T-cell (primary cell): ENCODE results near the gene LRCOL1. TPM values are rescaled to one million over a fixed set of nuclear protein-coding genes. Genes with fewer than 3 reads are reported as not detected.
A peak's percentile ranks its signal among the peaks of the same experiment; 100 is the strongest.

Source experiments
- ATAC-seq, 4 experiments: fragments of 200-7000 bp in 3 of 4; fragments of 150-1000 bp in 1 of 4; cut with Tn5 transposase; replicated peaks in 1 of 4; 1 replicate in 3 of 4; 2 replicates in 1 of 4; pipeline ENCODE4 v1.10.0; 2021; ENCODE audit warnings: moderate library complexity in 3 of 4, mild to moderate bottlenecking in 2 of 4, moderate number of reproducible peaks in 1 of 4
- CTCF ChIA-PET, 2 donors: fragments of 300-600 bp; sonication (Branson Sonifier 250); formaldehyde crosslinking; loops; one replicate each; lab custom pipeline; 2022; ENCODE audit warnings: antibody characterized with exemption in 2 of 2; lab: Charles Lee
- POLR2A ChIA-PET, 2 donors: fragments of 300-600 bp; sonication (Branson Sonifier 250); formaldehyde crosslinking; loops; one replicate each; lab custom pipeline; 2022; ENCODE audit warnings: antibody characterized with exemption in 2 of 2; lab: Charles Lee
- DNase-seq, 35 experiments: peaks; one replicate each; pipeline versions ENCODE4 v3.0.0 to v3.0.0-alpha.2; 2013 to 2023
- H3K27ac ChIP-seq: one replicate; pipeline ENCODE4 v1.5.1; 2013; ENCODE audit warnings: low read length
- H3K27me3 ChIP-seq, 2 experiments: replicated peaks in 1 of 2; 1 replicate in 1 of 2; 2 replicates in 1 of 2; pipeline versions ENCODE4 v1.6.1 to v1.7.0; 2013; ENCODE audit warnings: low read length in 1 of 2, mixed read lengths in 1 of 2; ENCODE audit not compliant: control insufficient read depth in 2 of 2, insufficient read depth in 2 of 2; ENCODE audit errors: extremely low read depth in 1 of 2
- H3K36me3 ChIP-seq, 2 donors: 1 replicate in 1 of 2; 2 replicates in 1 of 2; pipeline versions ENCODE4 v1.6.1 to v1.7.0; 2013; ENCODE audit warnings: low read length in 1 of 2; ENCODE audit not compliant: control insufficient read depth in 2 of 2, insufficient read depth in 1 of 2; ENCODE audit errors: extremely low read depth in 1 of 2
- H3K4me1 ChIP-seq, 2 experiments: 1 replicate in 1 of 2; 2 replicates in 1 of 2; pipeline versions ENCODE4 v1.6.1 to v1.7.0; 2013; ENCODE audit warnings: low read length in 2 of 2, mixed read lengths in 1 of 2; ENCODE audit not compliant: insufficient read depth in 2 of 2, control insufficient read depth in 1 of 2; ENCODE audit errors: extremely low read depth in 1 of 2
- H3K4me3 ChIP-seq, 2 donors: 1 replicate in 1 of 2; 2 replicates in 1 of 2; pipeline versions ENCODE4 v1.5.1 to v1.7.0; 2013; ENCODE audit warnings: mild to moderate bottlenecking in 2 of 2, low read length in 1 of 2, moderate library complexity in 1 of 2; ENCODE audit not compliant: control insufficient read depth in 1 of 2; ENCODE audit errors: extremely low read depth in 1 of 2
- H3K9me3 ChIP-seq: 2 replicates; pipeline ENCODE4 v1.7.0; 2013
- H3K27ac Mint-ChIP-seq, 2 donors: one replicate each; pipeline ENCODE4 v1.8.0; 2020 to 2021; ENCODE audit warnings: mild to moderate bottlenecking in 2 of 2, mixed read lengths in 2 of 2
- H3K27me3 Mint-ChIP-seq, 2 donors: one replicate each; pipeline ENCODE4 v1.8.0; 2021 to 2022; ENCODE audit warnings: mixed read lengths in 2 of 2
- H3K36me3 Mint-ChIP-seq: one replicate; pipeline ENCODE4 v1.8.0; 2021; ENCODE audit warnings: mixed read lengths
- H3K4me1 Mint-ChIP-seq, 3 donors: one replicate each; pipeline ENCODE4 v1.8.0; 2020 to 2022; ENCODE audit warnings: mixed read lengths in 3 of 3, mild to moderate bottlenecking in 1 of 3
- H3K4me3 Mint-ChIP-seq, 3 donors: one replicate each; pipeline ENCODE4 v1.8.0; 2020 to 2022; ENCODE audit warnings: mild to moderate bottlenecking in 3 of 3, mixed read lengths in 3 of 3, moderate library complexity in 3 of 3
- H3K9me3 Mint-ChIP-seq, 3 donors: one replicate each; pipeline ENCODE4 v1.8.0; 2020 to 2022; ENCODE audit warnings: mixed read lengths in 3 of 3
- WGBS: methylation state at CpG from one replicate; pipeline ENCODE4 v1.1.5; 2013; ENCODE audit warnings: missing lambda C conversion rate; ENCODE audit not compliant: insufficient coverage; 5-methylcytosine and 5-hydroxymethylcytosine counted together
- total RNA-seq, 35 experiments: library from RNA in 6 of 35; stranded (reverse) in 6 of 35; fragments of 120-200 nt in 1 of 35; gene quantifications; one replicate each; pipeline versions ENCODE4 v1.2.1 to v1.2.4 and lab custom pipeline; 2013 to 2026

LRCOL1 gene
- total RNA-seq, 5 donors from 2014 or later (not counting 1 experiment from before 2014, with no cell fraction given) = not detected

GRCh38 chr12:132559652-132560363, 50.6 kb downstream of the LRCOL1 start:
- Histone ChIP-seq H3K27ac (no peak overlapping the region), H3K36me3 (peaks cover 0 to 2% of the 10 kb centered on the region in 2 donors), H3K27me3 (peaks cover 0 to 39% of the 10 kb centered on the region in 2 experiments), H3K4me3 (peak overlapping the region; percentile 33 to 62), H3K4me1 (peaks cover 5 to 33% of the 10 kb centered on the region in 2 experiments), H3K9me3 (no peaks in the 10 kb centered on the region)
- CTCF ChIA-PET = no interaction called here
- ATAC-seq (peak; percentile 57 to 70 (median 66)), DNase-seq (peak in 8 of 35 experiments; percentile 16 to 58 (median 27))
- WGBS = under 1% methylated on average over 98 of the region's 98 CpGs
- peaks cover 4 to 13% of the 10 kb centered on the region in 2 donors for H3K27me3 Mint-ChIP-seq
- peaks cover 10 to 25% (median 14%) of the 10 kb centered on the region in 3 donors for H3K4me1 Mint-ChIP-seq
- POLR2A ChIA-PET = interaction anchor here in 1 of 2 donors (0.5 to 0.6 kb wide), 2 partner anchors 31 to 44 kb away, joined by 3 to 8 read pairs; no protein-coding TSS in a partner anchor
- no peak overlapping the region for H3K27ac Mint-ChIP-seq
- H3K4me3 Mint-ChIP-seq = peak overlapping the region; percentile 63 to 74 (median 72)
- no peaks in the 10 kb centered on the region for H3K9me3 Mint-ChIP-seq
- H3K36me3 Mint-ChIP-seq = peaks cover 5% of the 10 kb centered on the region

- H3K36me3 ChIP-seq = peaks cover 2% of the 10 kb centered on the region in 2 donors
- H3K9me3 ChIP-seq = no peaks in the 10 kb centered on the region
- ChIA-PET POLR2A (interaction anchor here in 1 of 2 donors (0.5 kb wide), 1 partner anchor 30 kb away, joined by 8 read pairs; no protein-coding TSS in a partner anchor), CTCF (no interaction called here)
- ATAC-seq (peak in 1 of 4 experiments; percentile 22), DNase-seq (peak in 3 of 35 experiments; percentile 16 to 23 (median 22))
- peaks cover 5 to 33% of the 10 kb centered on the region in 2 experiments for H3K4me1 ChIP-seq
- H3K27ac Mint-ChIP-seq = no peak overlapping the region
- H3K4me1 Mint-ChIP-seq = peaks cover 10 to 25% (median 14%) of the 10 kb centered on the region in 3 donors
- 8% methylated on average over 30 of the region's 45 CpGs for WGBS
- peak overlapping the region; percentile 63 to 74 (median 72) for H3K4me3 Mint-ChIP-seq
- H3K27me3 ChIP-seq = peaks cover 0 to 39% of the 10 kb centered on the region in 2 experiments
- peak overlapping the region; percentile 33 to 62 for H3K4me3 ChIP-seq
- H3K27ac ChIP-seq = no peak overlapping the region
- H3K27me3 Mint-ChIP-seq = peaks cover 4 to 13% of the 10 kb centered on the region in 2 donors
- H3K36me3 Mint-ChIP-seq = peaks cover 7% of the 10 kb centered on the region
- H3K9me3 Mint-ChIP-seq = no peaks in the 10 kb centered on the region
Observed at GRCh38 chr12:132558861-132559623, 51.3 kb downstream of the LRCOL1 start.

- H3K27me3 Mint-ChIP-seq = peaks cover 4 to 13% of the 10 kb centered on the region in 2 donors
- Histone ChIP-seq H3K4me3 (no peak overlapping the region), H3K9me3 (no peaks in the 10 kb centered on the region), H3K36me3 (peaks cover 0 to 9% of the 10 kb centered on the region in 2 donors), H3K4me1 (peaks cover 5 to 33% of the 10 kb centered on the region in 2 experiments), H3K27me3 (peaks cover 0 to 39% of the 10 kb centered on the region in 2 experiments), H3K27ac (no peak overlapping the region)
- no peak for ATAC-seq
- peaks cover 11% of the 10 kb centered on the region for H3K36me3 Mint-ChIP-seq
- no peaks in the 10 kb centered on the region for H3K9me3 Mint-ChIP-seq
- WGBS = 61% methylated on average over 35 of the region's 35 CpGs
- ChIA-PET POLR2A (no interaction called here), CTCF (no interaction called here)
- DNase-seq = peak in 2 of 35 experiments; percentile 23 to 33
- H3K4me1 Mint-ChIP-seq = peaks cover 10 to 23% (median 14%) of the 10 kb centered on the region in 3 donors
- peak overlapping the region in 2 of 3 donors; percentile 61 to 74 for H3K4me3 Mint-ChIP-seq
- no peak overlapping the region for H3K27ac Mint-ChIP-seq
Observed at GRCh38 chr12:132558042-132558856, 52.1 kb downstream of the LRCOL1 start.

- Histone ChIP-seq H3K9me3 (no peaks in the 10 kb centered on the region), H3K4me1 (peaks cover 5 to 33% of the 10 kb centered on the region in 2 experiments), H3K36me3 (peaks cover 0 to 9% of the 10 kb centered on the region in 2 donors), H3K27me3 (peaks cover 0 to 41% of the 10 kb centered on the region in 2 experiments), H3K27ac (no peak overlapping the region), H3K4me3 (no peak overlapping the region)
- 94% methylated on average over 13 of the region's 19 CpGs for WGBS
- H3K27me3 Mint-ChIP-seq = peaks cover 4 to 13% of the 10 kb centered on the region in 2 donors
- H3K4me1 Mint-ChIP-seq = peaks cover 10 to 23% (median 14%) of the 10 kb centered on the region in 3 donors
- DNase-seq = no peak
- H3K4me3 Mint-ChIP-seq = peak overlapping the region in 1 of 3 donors; percentile 11
- peaks cover 12% of the 10 kb centered on the region for H3K36me3 Mint-ChIP-seq
- POLR2A ChIA-PET = no interaction called here
- H3K9me3 Mint-ChIP-seq = no peaks in the 10 kb centered on the region
- H3K27ac Mint-ChIP-seq = no peak overlapping the region
- CTCF ChIA-PET = no interaction called here
- no peak for ATAC-seq
Observed at GRCh38 chr12:132557291-132558015, 52.9 kb downstream of the LRCOL1 start.

GRCh38 chr12:132556801-132557200, 53.6 kb downstream of the LRCOL1 start:
- Histone ChIP-seq H3K27me3 (peaks cover 0 to 41% of the 10 kb centered on the region in 2 experiments), H3K36me3 (peaks cover 5 to 9% of the 10 kb centered on the region in 2 donors), H3K4me3 (no peak overlapping the region), H3K27ac (no peak overlapping the region), H3K4me1 (peaks cover 5 to 33% of the 10 kb centered on the region in 2 experiments), H3K9me3 (no peaks in the 10 kb centered on the region)
- Mint-ChIP-seq H3K4me1 (peaks cover 10 to 23% (median 14%) of the 10 kb centered on the region in 3 donors), H3K9me3 (no peaks in the 10 kb centered on the region), H3K4me3 (peak overlapping the region in 1 of 3 donors; percentile 11), H3K27me3 (peaks cover 4 to 13% of the 10 kb centered on the region in 2 donors), H3K27ac (no peak overlapping the region), H3K36me3 (peaks cover 15% of the 10 kb centered on the region)
- ChIA-PET CTCF (no interaction called here), POLR2A (no interaction called here)
- WGBS = 95% methylated on average over 15 of the region's 17 CpGs
- DNase-seq = no peak
- no peak for ATAC-seq
